Stimulated activated CD8-positive, alpha-beta memory T cell treated with anti-CD3 and anti-CD28 coated beads, Interleukin-4, amount 100 ng/mL, for 4 hours (primary cell): ENCODE data around the gene RXFP4.

Experiments used
- DNase-seq, 2 donors: peaks; one replicate each; pipeline ENCODE4 v3.0.0-alpha.2; 2020; ENCODE audit warnings: low read depth in 2 of 2, low spot score in 1 of 2

The RXFP4 gene

GRCh38 chr1:155954645-155955044 is 13.2 kb downstream of the RXFP4 start:
- DNase-seq: no peak

- DNase-seq: no peak
Measured at GRCh38 chr1:155957411-155957915, 16.0 kb downstream of the RXFP4 start.

DNA sequence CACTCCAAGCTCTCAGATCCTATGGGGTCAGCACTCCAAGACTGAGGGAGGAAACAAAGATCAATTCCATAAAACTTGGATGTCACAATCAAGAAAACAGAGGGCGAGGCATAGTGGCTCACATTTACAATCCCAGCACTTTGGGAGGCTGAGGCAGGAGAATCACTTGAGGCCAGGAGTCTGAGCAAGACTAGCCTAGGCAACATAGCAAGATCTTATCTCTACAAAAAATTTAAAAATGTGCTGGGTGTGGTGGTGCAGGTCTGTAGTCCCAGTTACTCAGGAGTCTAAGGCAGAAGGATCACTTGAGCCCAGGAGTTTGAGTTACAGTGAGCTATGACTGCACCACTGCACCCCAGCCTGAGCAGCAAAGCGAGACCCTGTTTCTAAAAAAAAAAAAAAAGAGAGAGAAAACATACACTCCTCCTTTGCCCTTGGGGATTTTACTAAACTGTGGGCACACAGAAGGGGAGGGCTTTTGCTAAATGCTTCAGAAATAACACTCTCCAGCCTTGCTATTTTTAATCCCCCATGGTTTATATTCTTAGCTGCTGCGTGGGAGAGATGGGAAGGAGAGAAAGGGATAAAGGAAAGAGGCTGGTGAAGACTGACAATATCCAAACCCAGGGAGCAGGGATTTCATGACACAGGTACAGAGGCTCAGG is 18.8 kb downstream of the RXFP4 start:
- no peak for DNase-seq

- DNase-seq: no peak
Measured at GRCh38 chr1:155961937-155962336, 20.5 kb downstream of the RXFP4 start.

GRCh38 chr1:155962599-155963211 is 21.3 kb downstream of the RXFP4 start:
- no peak for DNase-seq

DNA sequence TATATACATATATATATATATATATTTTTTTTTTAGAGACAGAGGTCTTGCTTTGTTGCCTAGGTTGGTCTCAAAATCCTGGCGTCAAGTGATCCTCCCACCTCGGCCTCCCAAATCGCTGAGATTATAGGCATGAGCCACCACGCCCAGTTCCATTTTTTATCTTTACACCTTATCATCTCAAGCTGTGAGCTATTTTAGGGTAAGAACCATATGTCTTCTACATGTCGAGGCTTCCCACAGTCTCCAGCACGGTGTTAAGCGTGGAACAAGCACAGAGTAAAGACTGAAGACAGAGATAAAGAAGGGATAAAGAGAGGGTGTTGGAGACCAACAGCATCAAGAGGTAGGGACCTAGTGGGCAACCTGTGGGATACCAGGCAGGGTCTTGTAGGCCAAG is 22.8 kb downstream of the RXFP4 start:
- DNase-seq: no peak

- no peak for DNase-seq
Measured at GRCh38 chr1:155966135-155966534, 24.7 kb downstream of the RXFP4 start.

GRCh38 chr1:155966750-155967149 is 25.3 kb downstream of the RXFP4 start:
- DNase-seq: no peak

- DNase-seq: no peak
Measured at GRCh38 chr1:155967341-155968050, 26.1 kb downstream of the RXFP4 start.

- no peak for DNase-seq
Measured at GRCh38 chr1:155968051-155968400, 26.6 kb downstream of the RXFP4 start.

GRCh38 chr1:155968670-155969069 is 27.2 kb downstream of the RXFP4 start:
- DNase-seq: no peak

DNA sequence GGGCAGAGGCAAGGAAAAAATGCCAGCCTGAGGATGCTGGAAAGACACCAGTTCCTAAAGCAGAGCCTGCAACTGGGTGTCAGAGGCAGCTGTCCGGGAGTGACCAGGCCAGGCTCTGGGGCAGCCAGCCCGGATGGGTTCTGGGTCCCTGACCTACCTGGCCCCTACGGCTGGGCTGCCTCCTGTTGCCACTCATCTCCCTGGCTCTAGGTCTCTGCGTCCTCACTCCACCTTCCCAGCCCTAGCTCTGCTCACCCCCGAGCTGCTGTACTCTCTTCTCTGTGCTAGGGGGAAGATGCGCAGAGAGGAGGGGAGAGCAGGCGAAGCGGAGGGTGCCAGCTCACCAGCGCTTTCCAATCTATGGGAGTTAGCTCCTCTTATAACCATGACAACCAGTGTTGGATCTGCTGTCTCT is 27.9 kb downstream of the RXFP4 start:
- DNase-seq: no peak

DNA sequence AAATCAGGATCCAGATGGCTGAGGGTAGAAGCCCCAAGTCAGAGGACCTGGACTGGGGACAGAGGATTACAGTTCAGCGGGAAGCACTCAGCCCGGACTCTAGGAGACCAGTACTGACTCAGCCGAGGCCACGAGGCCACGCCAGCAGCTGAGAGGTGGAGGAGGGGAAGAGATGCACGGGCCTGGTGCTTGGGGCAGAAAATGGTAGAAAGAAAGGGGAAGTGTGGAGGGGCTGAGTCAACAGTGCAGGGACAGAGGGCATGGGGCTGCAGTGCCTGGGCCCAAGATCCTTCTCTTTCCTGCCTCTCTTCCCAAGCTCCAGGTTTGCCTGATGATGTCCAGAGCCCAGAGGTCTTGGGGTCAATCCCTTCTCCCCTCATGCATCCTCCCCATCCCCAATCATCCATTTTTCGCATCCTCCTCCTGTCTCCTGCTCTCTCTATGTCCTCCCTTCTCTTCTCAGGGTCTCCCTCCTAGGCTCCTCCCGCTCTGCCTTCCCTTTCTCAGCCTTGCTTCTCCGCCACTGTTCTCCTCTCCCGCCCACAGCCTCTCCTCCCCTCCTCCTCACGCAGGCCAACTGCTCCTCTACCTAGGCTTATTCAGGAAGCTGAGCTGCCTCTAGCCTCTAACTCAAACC is 29.2 kb downstream of the RXFP4 start:
- DNase-seq: no peak

DNA sequence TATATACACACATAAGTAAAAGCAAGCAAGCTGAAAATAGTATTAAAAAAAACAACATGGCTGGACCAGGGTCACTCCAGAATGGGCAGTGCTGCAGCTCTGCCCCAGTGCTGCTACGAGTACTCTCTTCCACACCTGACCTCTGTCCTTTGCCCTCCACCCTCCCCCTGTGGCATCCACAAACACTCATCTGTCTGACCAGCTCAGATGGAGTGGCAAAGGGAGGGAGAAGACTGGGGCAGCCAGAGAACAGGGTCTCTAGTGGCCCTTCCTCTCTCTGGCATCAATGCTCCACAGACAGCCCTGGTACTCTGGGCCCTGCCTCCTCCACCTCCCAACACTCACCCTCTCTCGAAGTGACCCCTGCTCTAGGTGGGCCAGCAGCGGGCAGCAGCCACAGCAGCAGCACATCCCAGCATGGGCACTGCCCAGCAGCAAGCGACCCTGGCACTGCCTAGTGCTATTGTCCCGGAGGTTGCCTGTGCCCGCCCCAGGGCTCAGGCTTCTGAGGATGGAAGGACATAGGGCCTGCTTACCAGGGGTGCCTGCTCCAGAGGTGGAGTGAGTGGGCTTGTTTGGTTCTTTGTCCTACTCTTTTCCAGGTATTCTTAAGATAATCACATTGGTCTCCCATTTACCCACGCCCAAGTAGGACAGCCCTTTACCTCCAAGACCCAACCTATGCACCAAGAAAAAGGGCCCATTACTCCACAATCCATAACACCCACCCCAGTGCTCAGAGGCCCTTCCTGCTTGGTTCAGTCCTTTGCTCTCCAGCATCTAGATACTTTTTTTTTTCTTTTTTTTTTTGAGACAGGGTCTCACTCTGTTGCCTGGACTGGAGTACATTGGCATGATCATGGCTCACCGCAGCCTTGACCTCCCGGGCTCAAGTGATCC is 30.7 kb downstream of the RXFP4 start:
- no peak for DNase-seq

- DNase-seq: no peak
Measured at GRCh38 chr1:155973723-155974122, 32.3 kb downstream of the RXFP4 start.

- DNase-seq: no peak
Measured at GRCh38 chr1:155974208-155975115, 33.0 kb downstream of the RXFP4 start.

GRCh38 chr1:155975375-155976061 is 34.1 kb downstream of the RXFP4 start:
- DNase-seq: no peak

- peak; percentile 36 to 59 for DNase-seq
Measured at GRCh38 chr1:155976062-155976912, 34.8 kb downstream of the RXFP4 start.
